Measurements from ENCODE around the gene PIP4K2A. TPM values are rescaled to one million over a fixed set of nuclear protein-coding genes. Genes with fewer than 3 reads are reported as not detected.

The PIP4K2A gene
- total RNA-seq, 1 donor from 2014 or later, result 102 TPM

DNA sequence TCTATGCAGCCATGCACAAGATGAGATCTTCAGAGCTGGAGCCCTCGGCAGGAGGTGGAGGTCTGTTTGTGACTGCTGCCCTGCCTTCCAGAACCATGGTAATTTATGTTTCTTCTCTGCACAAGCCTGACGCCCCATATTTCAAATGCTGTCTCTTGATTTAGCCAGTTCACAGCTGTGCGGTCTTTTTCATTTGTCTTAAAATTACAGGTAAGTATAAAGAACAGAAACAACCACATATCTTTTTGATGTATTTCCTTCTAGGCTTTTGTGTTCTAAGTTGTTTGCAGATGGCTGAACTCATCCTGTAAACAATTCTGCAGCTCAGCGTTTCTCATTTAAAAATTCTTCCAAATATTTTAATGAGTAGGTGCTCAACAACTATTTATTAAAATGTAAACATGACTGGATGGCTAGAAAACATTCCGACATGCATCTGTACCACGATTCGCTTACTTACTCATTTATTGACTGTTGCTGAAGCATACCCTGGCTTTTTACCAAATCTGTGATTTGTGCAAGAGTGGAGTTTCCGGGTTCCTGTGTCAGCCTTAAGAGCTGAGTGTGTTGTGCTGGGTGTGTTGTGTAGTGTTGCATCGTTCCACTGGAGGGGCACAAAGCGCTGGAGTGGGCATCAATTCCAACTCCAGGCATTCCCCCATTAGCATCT, 58.9 kb downstream of the PIP4K2A start:
- H3K4me1 Mint-ChIP-seq, result peaks cover 98% of the 10 kb centered on the region
- H3K27me3 Mint-ChIP-seq, result no peaks in the 10 kb centered on the region
- H3K36me3 Mint-ChIP-seq (ENCODE audit: low read depth), result peaks cover 11% of the 10 kb centered on the region
- no peak for TF ChIP-seq CTCF (IDR thresholded peaks at IDR 0.05)
- no peak for DNase-seq
- ATAC-seq (ENCODE audit: low read depth), result peak; percentile 41
- intact Hi-C loops (cut with micrococcal nuclease), result loop anchor here (2.0 to 5.0 kb wide), 2 partner anchors 13 to 332 kb away; no protein-coding TSS in a partner anchor
- H3K27ac Mint-ChIP-seq, result peak overlapping the region; percentile 72
- CTCF ChIA-PET, result no interaction called here
- peak overlapping the region; percentile 35 for H3K4me3 Mint-ChIP-seq
- POLR2A ChIA-PET, result interaction anchor here (0.5 to 1.7 kb wide), 3 partner anchors 17 to 38 kb away, joined by 3 to 6 read pairs (median 3); no protein-coding TSS in a partner anchor
- H3K9me3 Mint-ChIP-seq, result no peaks in the 10 kb centered on the region

GRCh38 chr10:22652988-22653481, 61.3 kb downstream of the PIP4K2A start:
- Mint-ChIP-seq H3K4me3 (peak overlapping the region; percentile 39), H3K36me3 (ENCODE audit: low read depth) (peaks cover 11% of the 10 kb centered on the region), H3K9me3 (no peaks in the 10 kb centered on the region), H3K27ac (peak overlapping the region; percentile 72), H3K4me1 (peaks cover 100% of the 10 kb centered on the region), H3K27me3 (no peaks in the 10 kb centered on the region)
- no peak for TF ChIP-seq CTCF (IDR thresholded peaks at IDR 0.05)
- intact Hi-C loops (cut with micrococcal nuclease), result no loop called here
- ChIA-PET POLR2A (interaction anchor here (0.9 kb wide), 1 partner anchor 216 kb away, joined by 4 read pairs; no protein-coding TSS in a partner anchor), CTCF (no interaction called here)
- DNase-seq (no peak), ATAC-seq (ENCODE audit: low read depth) (peak; percentile 16)

DNA sequence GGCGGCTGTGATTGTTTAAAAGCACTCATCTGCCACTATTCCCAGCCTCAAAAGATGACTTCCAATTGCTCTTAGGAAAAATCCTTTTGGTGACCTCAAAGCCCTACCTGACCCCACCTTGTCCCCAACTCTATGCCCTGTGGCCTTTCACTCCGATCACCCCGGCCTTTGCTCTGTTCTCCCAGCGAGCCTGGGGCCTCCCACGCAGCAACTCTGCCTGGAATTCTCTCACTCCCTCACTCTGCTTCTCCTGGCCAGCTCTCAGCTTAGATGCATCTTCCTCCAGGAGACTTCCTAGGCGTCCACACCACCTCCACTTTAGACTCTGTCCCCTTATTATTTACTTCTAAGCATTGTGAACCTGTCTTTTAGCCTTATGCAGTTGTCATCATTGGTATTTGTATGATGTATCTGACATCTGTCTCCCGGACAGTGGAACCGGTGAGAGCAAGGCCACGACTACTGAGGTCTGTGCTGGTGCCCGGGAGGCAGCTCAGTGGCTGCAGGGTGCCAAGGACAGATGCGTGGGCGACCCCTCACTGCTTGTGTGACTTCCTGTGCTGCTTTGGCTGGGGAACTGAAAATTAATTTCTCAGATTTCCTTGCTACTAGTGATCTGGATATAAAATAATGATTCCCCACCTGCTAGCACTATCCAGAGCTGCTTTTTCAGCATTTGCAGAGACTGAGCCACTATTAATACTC, 63.0 kb downstream of the PIP4K2A start:
- Mint-ChIP-seq H3K4me1 (peaks cover 100% of the 10 kb centered on the region), H3K4me3 (peak overlapping the region; percentile 38), H3K36me3 (ENCODE audit: low read depth) (peaks cover 8% of the 10 kb centered on the region), H3K9me3 (no peaks in the 10 kb centered on the region), H3K27ac (peak overlapping the region; percentile 68), H3K27me3 (no peaks in the 10 kb centered on the region)
- ChIA-PET CTCF (interaction anchor here (0.7 to 1.9 kb wide), 3 partner anchors 9 to 658 kb away, joined by 3 to 6 read pairs (median 3); no protein-coding TSS in a partner anchor), POLR2A (interaction anchor here (0.9 kb wide), 1 partner anchor 10 kb away, joined by 3 read pairs; no protein-coding TSS in a partner anchor)
- ATAC-seq (ENCODE audit: low read depth) (peak; percentile 67), DNase-seq (no peak)
- intact Hi-C loops (cut with micrococcal nuclease), result no loop called here
- TF ChIP-seq CTCF (IDR thresholded peaks at IDR 0.05), result no peak

- H3K4me1 Mint-ChIP-seq, result peaks cover 92% of the 10 kb centered on the region
- H3K9me3 Mint-ChIP-seq, result no peaks in the 10 kb centered on the region
- no peak for ATAC-seq (ENCODE audit: low read depth)
Observed at GRCh38 chr10:22649994-22650393, 64.4 kb downstream of the PIP4K2A start.

More at GRCh38 chr10:22649994-22650393, 64.4 kb downstream of the PIP4K2A start:
- ChIA-PET POLR2A (interaction anchor here (0.6 to 2.1 kb wide), 4 partner anchors 9 to 640 kb away, joined by 3 to 9 read pairs (median 6); partner anchors contain the start of gene PIP4K2A), CTCF (interaction anchor here (0.9 to 1.9 kb wide), 3 partner anchors 18 to 64 kb away, joined by 3 to 6 read pairs (median 4); no protein-coding TSS in a partner anchor)
- no peak for DNase-seq
- H3K27ac Mint-ChIP-seq, result peak overlapping the region; percentile 36
- intact Hi-C loops (cut with micrococcal nuclease), result loop anchor here (2.0 to 5.0 kb wide), 3 partner anchors 19 to 65 kb away; partner anchors contain the start of gene PIP4K2A
- H3K27me3 Mint-ChIP-seq, result no peaks in the 10 kb centered on the region
- peaks cover 6% of the 10 kb centered on the region for H3K36me3 Mint-ChIP-seq (ENCODE audit: low read depth)
- TF ChIP-seq CTCF (IDR thresholded peaks at IDR 0.05), result no peak
- peak overlapping the region; percentile 61 for H3K4me3 Mint-ChIP-seq
